Activated gamma-delta T cell treated with anti-CD3 and anti-CD28 coated beads, Interleukin-2, amount 50 U/mL, for 16 hours (primary cell): Measurements from ENCODE around the gene TNS2.
"Not testable (repeated sequence)": the region's sequence is repeated elsewhere in the genome, so short reads cannot be mapped to it uniquely, and the experiment has no call there.

Experiments
- DNase-seq: peaks from one replicate; pipeline ENCODE4 v3.0.0-alpha.2; 2020; ENCODE audit warnings: low read depth

TNS2 gene, protein sequence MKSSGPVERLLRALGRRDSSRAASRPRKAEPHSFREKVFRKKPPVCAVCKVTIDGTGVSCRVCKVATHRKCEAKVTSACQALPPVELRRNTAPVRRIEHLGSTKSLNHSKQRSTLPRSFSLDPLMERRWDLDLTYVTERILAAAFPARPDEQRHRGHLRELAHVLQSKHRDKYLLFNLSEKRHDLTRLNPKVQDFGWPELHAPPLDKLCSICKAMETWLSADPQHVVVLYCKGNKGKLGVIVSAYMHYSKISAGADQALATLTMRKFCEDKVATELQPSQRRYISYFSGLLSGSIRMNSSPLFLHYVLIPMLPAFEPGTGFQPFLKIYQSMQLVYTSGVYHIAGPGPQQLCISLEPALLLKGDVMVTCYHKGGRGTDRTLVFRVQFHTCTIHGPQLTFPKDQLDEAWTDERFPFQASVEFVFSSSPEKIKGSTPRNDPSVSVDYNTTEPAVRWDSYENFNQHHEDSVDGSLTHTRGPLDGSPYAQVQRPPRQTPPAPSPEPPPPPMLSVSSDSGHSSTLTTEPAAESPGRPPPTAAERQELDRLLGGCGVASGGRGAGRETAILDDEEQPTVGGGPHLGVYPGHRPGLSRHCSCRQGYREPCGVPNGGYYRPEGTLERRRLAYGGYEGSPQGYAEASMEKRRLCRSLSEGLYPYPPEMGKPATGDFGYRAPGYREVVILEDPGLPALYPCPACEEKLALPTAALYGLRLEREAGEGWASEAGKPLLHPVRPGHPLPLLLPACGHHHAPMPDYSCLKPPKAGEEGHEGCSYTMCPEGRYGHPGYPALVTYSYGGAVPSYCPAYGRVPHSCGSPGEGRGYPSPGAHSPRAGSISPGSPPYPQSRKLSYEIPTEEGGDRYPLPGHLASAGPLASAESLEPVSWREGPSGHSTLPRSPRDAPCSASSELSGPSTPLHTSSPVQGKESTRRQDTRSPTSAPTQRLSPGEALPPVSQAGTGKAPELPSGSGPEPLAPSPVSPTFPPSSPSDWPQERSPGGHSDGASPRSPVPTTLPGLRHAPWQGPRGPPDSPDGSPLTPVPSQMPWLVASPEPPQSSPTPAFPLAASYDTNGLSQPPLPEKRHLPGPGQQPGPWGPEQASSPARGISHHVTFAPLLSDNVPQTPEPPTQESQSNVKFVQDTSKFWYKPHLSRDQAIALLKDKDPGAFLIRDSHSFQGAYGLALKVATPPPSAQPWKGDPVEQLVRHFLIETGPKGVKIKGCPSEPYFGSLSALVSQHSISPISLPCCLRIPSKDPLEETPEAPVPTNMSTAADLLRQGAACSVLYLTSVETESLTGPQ (N-terminal part only)

GRCh38 chr12:53049571-53050318 lies at the start of gene TNS2:
Gene TNS2 (plus strand): TSS chr12:53050065. CDS start chr12:53050186, 121 bp downstream.
- no peak for DNase-seq

DNA sequence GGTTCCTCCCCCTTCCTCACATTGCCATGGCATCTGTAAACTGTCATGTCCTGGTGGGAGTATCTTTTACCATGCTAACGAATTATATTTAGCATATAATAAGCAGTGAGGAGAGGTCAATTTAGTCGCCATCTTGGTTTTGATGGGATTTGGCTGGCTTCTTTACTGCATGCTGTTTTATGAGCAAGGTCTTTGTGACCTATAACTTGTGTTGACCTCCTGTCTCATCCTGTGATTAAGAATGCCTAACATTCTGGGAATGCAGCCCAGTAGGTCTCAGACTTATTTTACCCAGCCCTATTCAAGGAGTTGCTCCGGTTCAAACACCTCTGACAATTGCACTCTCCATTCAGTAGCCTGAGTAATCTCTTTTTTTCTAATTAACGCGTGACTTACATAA lies 45.7 kb upstream of the TNS2 start:
- DNase-seq = no peak

DNA sequence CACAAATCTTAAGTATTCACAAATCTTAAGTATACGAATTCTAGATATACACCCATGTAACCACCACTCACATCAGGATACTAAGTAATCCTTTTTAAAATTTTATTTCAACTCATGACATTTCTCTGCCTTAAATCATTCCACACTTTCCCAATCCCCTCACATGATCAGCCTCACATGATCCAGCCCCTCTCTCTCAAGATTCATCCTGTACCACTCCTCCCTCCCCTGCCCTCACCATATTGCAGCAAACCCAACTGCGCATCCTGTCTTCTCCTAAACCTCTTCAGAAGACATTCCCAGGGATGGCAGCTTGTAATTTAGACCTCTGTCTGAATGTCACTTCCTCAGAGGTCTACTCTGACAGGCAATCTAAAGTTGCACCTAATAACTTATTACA lies 45.3 kb upstream of the TNS2 start:
- DNase-seq = no peak

DNA sequence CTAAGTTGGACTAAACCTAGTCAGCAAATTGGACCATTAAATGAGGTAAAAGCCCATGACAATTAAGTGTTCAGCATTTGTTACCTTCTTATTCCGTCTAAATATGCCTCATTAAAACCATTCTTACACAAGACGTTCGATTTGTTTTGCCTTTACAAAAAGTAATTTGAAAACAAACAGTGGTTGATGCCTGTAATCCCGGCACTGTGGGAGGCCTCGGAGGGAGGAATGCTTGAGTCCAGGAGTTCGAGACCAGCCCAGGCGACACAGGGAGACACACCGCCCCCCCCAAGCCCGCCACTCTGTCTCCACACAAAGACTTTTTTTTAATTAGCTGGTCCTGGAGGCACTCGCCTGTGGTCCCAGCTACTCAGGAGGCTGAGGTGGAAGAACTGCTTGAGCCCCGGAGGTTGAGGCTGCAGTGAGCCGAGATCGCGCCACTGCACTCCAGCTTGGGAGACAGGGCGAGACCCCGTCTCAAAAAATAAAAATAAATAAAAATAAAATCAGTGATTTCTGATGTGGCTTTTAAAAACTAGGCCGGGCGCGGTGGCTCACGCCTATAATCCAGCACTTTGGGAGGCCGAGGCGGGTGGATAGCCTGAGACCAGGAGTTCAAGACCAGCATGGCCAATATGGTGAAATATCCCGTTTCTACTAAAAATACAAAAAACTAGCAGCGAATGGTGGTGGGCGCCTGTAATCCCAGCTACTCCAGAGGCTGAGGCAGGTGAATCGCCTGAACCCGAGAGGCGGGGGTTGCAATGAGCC lies 44.5 kb upstream of the TNS2 start:
- DNase-seq = no peak

DNA sequence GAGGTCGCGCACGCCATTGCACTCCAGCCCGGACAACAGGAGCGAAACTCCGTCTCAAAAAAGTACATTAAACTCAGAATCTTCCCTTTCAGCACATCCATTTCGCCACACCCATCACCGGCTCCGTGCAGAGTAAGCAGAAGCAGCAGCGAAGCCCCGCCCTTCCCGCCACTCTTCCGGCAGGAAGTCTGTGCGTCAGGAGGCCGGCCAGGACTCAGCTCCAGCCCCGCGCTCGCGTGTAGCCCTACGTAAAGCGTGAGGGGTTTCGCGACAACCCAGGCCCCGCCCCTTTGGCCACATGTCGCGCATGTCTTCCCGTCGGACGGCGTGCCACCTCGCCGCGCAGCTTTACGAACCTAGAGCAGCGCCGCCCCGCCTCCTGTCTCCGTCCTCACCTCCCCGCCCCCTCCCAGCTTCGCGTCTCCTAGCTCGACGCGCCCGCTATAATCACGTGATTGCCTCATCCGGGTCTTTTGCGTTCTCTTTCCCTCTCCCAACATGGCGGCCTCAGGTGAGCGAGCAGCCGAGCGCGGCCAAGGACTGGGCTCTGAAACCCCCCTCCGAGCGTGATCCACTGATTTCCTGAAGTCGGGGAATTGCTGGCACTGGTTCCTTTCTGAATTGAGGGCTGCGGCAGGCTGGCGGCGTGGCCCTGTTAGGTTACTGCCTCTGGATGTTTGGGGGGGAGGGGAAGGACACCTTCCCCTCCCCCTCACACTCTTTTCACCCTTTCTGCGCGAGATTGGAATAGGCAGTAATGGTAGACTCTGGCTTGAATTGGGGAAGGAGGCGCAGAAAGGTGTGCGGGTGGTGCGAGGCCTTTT lies 43.7 kb upstream of the TNS2 start, which contains the start of gene EIF4B:
Gene EIF4B (plus strand): TSS at position 471 of the 824 bp plus-strand sequence. CDS start 28 bp downstream, at position 499.
- DNase-seq = peak; percentile 99

DNA sequence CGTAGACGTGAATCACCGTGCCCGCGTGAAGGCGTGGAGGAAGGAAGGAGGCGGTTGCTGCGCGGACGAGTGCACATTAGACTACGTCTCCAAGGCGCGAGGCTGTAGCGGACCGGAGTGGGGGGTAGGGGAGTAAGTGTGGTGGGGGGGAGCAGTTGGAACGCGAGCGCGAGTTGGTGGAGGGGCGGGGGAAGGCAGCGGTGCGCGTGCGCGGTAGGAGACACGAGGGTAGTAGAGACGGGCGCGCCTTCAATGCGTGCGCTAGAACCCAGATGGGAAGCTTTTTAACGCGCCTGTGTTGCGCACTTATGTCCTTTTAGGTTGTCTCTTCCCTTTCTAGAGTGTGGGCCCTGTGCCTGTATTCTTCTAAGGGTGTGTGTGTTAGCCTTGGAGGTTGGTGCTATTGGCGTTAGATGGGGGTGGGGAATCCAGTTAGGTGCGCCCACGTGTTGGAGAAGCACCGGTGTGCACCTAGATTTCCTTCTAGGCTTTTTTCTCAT lies 43.0 kb upstream of the TNS2 start:
- peak; percentile 68 for DNase-seq

DNA sequence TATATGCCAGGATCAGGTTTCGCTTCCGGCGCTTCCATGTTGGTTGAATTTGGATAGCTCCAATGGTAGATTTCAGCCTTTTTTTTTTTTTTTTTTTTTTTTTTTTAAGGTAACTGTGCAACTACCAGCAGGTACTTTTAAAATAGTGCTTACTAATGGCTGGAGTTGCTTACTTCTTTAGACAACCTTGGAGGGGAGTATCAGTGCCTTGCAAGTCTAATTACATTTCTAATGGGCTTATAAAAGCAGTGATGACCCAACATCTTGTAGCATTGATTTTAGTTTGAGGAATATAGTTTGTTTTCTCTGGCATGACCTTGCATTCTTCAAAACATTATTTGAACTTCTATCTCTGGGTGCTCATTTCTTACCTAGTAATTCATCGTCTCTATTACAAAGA lies 42.5 kb upstream of the TNS2 start:
- no peak for DNase-seq

- DNase-seq = not testable (repeated sequence)
These were observed 41.1 kb upstream of the TNS2 start for GRCh38 chr12:53008760-53009159.

DNA sequence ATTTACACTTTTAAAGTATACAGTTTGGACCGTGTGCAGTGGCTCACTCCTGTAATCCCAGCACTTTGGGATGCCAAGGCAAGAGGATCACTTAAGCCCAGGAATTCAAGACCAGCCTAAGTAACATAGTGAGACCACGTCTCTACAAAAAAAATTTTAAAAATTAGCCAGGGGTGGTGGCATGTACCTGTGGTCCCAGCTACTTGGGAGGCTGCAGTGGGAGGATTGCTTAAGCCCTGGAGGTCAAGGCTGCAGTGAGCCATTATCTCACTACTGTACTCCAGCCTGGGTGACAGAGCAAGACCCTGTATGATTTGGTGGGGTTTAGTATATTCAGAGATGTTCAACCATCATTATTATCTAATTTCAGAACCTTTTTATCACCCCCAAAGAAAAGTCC lies 38.9 kb upstream of the TNS2 start:
- DNase-seq = no peak

- no peak for DNase-seq
These were observed 38.0 kb upstream of the TNS2 start for GRCh38 chr12:53011889-53012288.

DNA sequence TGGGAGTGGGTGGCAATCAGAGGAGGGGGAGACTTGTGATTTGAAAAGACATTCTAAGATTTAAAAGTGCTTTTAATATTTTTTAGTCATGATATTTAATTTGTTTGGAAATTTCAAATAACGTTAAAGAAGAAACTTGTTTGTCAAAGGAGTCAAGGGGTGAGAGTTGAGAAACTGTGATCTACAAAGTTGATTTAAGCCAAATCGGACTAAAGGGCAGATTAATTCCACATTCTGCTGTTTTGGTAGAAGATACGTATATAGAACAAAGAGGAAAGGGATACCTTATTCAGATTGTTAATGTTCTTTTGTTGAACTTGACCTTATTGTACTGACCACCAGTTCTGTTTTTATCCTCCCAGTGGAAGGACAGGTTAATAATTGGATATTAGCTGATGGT lies 36.9 kb upstream of the TNS2 start:
- DNase-seq = no peak

DNA sequence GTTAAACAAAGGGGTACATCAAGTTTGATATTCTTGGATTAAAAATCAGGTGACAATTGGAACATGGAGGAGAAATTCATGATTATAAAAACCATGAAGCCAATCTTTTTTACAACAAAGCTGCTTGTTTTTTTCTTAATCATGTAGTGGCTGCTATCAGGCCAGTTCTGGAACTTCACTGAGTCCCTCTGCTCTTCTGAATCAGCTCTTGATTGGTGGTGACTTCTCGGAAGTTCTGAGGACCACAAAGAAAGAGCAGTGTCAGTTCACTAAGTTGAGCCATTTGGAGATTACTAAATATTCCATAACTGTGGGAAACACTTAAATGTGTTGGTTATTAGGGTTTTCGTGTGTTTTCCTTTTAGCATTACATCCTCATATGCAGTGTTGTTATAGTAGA lies 35.2 kb upstream of the TNS2 start:
- no peak for DNase-seq

DNA sequence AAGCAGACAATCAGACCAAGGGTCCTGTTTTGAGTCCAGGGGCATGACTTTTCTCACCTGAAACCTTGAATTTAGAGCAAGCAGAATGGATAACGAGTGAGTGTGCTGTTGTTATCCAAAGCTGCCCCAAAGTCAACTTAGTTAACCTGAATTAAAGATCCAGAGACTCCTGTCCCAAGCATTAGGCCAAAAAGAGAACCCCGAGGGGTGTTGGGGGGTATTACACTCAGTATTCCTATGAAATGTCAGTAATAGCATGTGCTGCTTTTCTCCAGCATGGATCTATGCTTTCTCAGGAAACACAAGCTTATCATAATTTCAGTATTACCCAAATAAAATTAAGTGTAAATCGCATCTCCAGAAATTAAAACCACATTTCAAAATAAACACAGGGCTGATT lies 24.6 kb upstream of the TNS2 start:
- no peak for DNase-seq

DNA sequence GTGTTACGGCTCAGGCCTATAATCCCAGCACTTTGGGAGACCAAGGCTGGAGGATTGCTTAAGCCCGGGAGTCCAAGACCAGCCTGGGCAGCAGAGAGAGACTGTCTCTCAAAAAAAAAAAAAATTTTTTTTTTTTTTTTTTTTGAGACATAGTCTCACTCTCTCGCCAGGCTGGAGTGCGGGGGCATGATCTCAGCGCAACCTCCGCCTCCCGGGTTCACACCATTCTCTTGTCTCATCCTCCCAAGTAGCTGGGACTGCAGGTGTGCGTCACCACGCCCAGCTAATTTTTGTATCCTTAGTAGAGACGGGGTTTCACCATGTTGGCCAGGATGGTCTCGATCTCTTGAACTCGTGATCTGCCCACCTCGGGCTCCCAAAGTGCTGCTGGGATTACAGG lies 22.9 kb upstream of the TNS2 start:
- not testable (repeated sequence) for DNase-seq

DNA sequence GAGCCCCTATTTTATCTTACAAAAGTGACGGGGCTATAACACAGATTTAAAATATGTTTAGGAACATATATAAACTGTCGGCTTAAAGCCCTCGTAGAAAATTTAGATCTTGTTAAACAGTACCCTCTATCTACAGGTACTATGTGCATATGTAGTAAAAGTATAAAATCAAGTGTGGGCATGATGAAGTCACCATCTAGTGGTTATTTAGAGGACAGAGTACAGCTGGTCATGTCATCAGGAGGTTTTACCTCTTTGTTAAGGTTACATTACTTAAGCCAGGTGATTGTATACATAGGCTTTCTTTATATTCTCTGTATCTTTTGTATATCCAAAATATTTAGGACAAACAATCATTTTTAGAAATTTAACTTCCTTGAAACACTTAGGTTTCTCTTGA lies 18.2 kb upstream of the TNS2 start:
- no peak for DNase-seq

DNA sequence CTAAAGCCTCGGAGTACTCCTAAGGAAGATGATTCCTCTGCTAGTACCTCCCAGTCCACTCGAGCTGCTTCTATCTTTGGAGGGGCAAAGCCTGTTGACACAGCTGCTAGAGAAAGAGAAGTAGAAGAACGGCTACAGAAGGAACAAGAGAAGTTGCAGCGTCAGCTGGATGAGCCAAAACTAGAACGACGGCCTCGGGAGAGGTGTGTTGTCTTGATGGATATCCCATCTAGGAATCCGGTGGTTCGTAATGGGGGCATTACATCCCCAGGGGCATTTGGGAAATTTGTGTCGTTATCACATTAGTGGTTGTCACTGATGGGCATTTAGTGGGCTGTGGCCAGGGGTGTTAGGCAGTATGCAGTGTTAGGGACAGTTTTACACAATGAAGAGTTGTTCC lies 16.0 kb upstream of the TNS2 start:
- not testable (repeated sequence) for DNase-seq

DNA sequence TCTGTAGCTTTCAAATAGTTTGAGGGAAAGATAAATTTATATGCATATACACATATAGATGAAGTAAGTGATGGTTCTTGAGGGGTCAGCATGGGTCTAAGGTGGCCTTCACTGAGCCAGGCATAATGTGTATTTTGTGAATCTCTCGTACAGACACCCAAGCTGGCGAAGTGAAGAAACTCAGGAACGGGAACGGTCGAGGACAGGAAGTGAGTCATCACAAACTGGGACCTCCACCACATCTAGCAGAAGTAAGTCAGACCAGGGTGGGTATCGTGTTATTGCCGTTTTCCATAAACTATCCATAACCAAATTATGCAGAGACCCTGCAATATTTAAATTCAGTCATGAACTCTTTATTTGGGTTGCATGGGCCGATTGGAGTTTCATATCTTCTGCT lies 15.4 kb upstream of the TNS2 start:
- DNase-seq = no peak

DNA sequence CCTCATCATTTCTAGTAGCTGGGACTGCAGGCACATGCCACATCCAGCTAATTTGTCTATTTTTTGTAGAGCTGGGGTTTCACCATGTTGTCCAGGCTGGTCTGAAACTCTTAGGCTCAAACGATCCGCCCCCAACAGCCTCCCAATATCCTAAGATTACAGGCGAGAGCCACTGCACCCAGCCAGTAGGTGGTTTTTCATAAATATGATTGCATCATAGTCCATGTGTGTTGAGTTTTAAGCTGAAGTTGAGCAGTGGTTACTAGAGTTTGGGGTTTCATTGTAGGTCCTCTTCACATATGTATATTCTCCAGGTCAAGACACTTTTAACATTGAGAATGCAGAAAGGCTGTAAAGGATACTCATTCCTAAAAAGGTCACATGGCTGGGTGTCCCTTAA lies 13.1 kb upstream of the TNS2 start:
- DNase-seq = no peak

DNA sequence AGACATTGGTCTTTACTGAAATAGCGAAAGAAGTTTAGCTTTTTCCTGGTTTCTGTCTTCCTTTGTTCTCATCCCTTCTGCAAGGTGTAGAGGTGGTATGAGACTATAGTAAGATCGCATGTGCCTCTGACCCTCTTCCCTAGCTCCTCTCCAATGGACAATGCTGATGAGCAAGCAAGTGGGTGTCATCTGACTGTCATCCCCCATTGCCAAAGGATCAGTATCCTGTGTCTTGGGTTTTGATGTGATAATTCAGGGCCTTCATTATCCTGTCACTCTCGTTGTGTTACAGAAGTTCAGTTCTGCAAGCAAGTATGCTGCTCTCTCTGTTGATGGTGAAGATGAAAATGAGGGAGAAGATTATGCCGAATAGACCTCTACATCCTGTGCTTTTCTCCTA lies 10.0 kb upstream of the TNS2 start:
- DNase-seq = no peak
